Transverse colon (tissue), 4 donors: ENCODE measurements around the gene ERC2.

Experiments
- CTCF ChIP-seq, 5 experiments: fragments of 200-600 bp in 3 of 5; fragments of 450-650 bp in 2 of 5; sonication (generic) in 3 of 5; IDR thresholded peaks; 1 replicate in 2 of 5; 2 replicates in 3 of 5; pipeline ENCODE4 v1.5.1; 2016 to 2017; ENCODE audit warnings: antibody characterized with exemption in 5 of 5, inconsistent platforms in 3 of 5, mild to moderate bottlenecking in 2 of 5, moderate library complexity in 1 of 5
- EP300 ChIP-seq: sonication (generic); formaldehyde crosslinking; IDR thresholded peaks from one replicate; pipeline ENCODE4 v1.6.1; 2017; ENCODE audit warnings: antibody characterized with exemption, low read depth
- POLR2A ChIP-seq: fragments of 450-650 bp; IDR thresholded peaks from one replicate; pipeline ENCODE4 v1.6.1; 2016; ENCODE audit warnings: antibody characterized with exemption, mild to moderate bottlenecking, moderate library complexity
- POLR2AphosphoS5 ChIP-seq, 3 donors: sonication (generic); formaldehyde crosslinking; IDR thresholded peaks; one replicate each; pipeline ENCODE4 v1.6.1; 2016; ENCODE audit warnings: antibody characterized with exemption in 3 of 3

DNA sequence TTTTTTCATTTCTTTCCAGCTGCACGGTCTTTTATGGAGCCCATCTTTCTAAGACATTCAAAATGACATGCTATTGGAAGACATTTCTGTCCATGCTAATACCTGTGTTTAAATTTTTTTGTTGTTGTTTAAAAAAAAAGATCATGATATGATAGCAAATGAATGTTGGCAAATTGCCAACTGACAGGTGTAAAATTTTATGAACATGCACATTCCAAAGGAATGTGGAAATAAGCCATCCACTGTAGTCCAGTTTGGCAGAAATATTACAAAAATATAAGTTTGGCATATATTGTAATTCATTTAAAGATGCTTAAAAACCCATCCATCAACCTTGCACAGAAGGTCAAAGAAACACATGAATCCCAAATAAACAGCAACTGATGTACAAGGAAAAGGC is 905.6 kb downstream of the ERC2 start:
- TF ChIP-seq POLR2A: no peak
- TF ChIP-seq EP300: no peak
- no peak for TF ChIP-seq CTCF (IDR thresholded peaks at IDR 0.05)
- TF ChIP-seq POLR2AphosphoS5 (IDR thresholded peaks at IDR 0.05): no peak
